DND-41 (cell line): ENCODE results near the gene SPINK14.

Source experiments
- ATAC-seq: fragments of 200-7000 bp; cut with Tn5 transposase; 3 replicates; pipeline ENCODE4 v1.9.1; 2021; ENCODE audit warnings: low read depth; ENCODE audit not compliant: insufficient read depth
- DNase-seq: peaks from one replicate; pipeline ENCODE4 v3.0.0-alpha.2; 2020
- H2AFZ ChIP-seq: 2 replicates; pipeline ENCODE4 v1.6.0; 2012; ENCODE audit warnings: low read depth, low read length
- H3K27ac ChIP-seq: 2 replicates; pipeline ENCODE4 v1.5.1; 2012; ENCODE audit warnings: low read length, inconsistent platforms
- H3K27me3 ChIP-seq: fragments of 200-600 bp; sonication (generic); 2 replicates; pipeline ENCODE4 v1.6.0; 2012; ENCODE audit warnings: low read length, mild to moderate bottlenecking, inconsistent platforms; ENCODE audit not compliant: insufficient read depth, poor library complexity
- H3K36me3 ChIP-seq: 2 replicates; pipeline ENCODE4 v1.5.1; 2012; ENCODE audit warnings: low read length, inconsistent platforms; ENCODE audit not compliant: insufficient read depth
- H3K4me1 ChIP-seq: 2 replicates; pipeline ENCODE4 v1.5.1; 2012; ENCODE audit warnings: mild to moderate bottlenecking, low read length; ENCODE audit not compliant: insufficient read depth
- H3K4me2 ChIP-seq: 2 replicates; pipeline ENCODE4 v1.6.0; 2012; ENCODE audit warnings: mild to moderate bottlenecking, moderate library complexity, low read length, inconsistent platforms; ENCODE audit not compliant: insufficient read depth
- H3K4me3 ChIP-seq, 2 experiments: fragments of 200-600 bp in 1 of 2; shearing (Covaris generic) in 1 of 2; 2 replicates each; pipeline ENCODE4 v1.5.1; 2012 to 2016; ENCODE audit warnings: inconsistent platforms in 2 of 2, low read length in 2 of 2, mild to moderate bottlenecking in 2 of 2, low read depth in 1 of 2, moderate library complexity in 1 of 2
- H3K79me2 ChIP-seq: 2 replicates; pipeline ENCODE4 v1.6.0; 2012; ENCODE audit warnings: low read length, inconsistent platforms; ENCODE audit not compliant: insufficient read depth
- H3K9ac ChIP-seq: 2 replicates; pipeline ENCODE4 v1.6.0; 2012; ENCODE audit warnings: low read depth, mild to moderate bottlenecking, inconsistent platforms, low read length, moderate library complexity
- H3K9me3 ChIP-seq: 2 replicates; pipeline ENCODE4 v1.5.1; 2012; ENCODE audit warnings: low read length, moderate library complexity, mild to moderate bottlenecking, inconsistent platforms; ENCODE audit not compliant: insufficient read depth, severe bottlenecking
- H4K20me1 ChIP-seq: 2 replicates; pipeline ENCODE4 v1.6.0; 2012; ENCODE audit warnings: low read length; ENCODE audit not compliant: insufficient read depth
- CTCF ChIP-seq: IDR thresholded peaks from 2 replicates; pipeline ENCODE4 v1.5.1; 2012; ENCODE audit warnings: borderline replicate concordance, low read length, moderate library complexity, mild to moderate bottlenecking; ENCODE audit not compliant: poor library complexity, severe bottlenecking; ENCODE audit errors: extremely low read depth
- EZH2 ChIP-seq: IDR thresholded peaks from 3 replicates; pipeline ENCODE4 v1.6.1; 2012; ENCODE audit warnings: borderline replicate concordance, low read depth, mild to moderate bottlenecking, moderate library complexity, low read length, inconsistent platforms; ENCODE audit not compliant: severe bottlenecking

SPINK14 gene

DNA sequence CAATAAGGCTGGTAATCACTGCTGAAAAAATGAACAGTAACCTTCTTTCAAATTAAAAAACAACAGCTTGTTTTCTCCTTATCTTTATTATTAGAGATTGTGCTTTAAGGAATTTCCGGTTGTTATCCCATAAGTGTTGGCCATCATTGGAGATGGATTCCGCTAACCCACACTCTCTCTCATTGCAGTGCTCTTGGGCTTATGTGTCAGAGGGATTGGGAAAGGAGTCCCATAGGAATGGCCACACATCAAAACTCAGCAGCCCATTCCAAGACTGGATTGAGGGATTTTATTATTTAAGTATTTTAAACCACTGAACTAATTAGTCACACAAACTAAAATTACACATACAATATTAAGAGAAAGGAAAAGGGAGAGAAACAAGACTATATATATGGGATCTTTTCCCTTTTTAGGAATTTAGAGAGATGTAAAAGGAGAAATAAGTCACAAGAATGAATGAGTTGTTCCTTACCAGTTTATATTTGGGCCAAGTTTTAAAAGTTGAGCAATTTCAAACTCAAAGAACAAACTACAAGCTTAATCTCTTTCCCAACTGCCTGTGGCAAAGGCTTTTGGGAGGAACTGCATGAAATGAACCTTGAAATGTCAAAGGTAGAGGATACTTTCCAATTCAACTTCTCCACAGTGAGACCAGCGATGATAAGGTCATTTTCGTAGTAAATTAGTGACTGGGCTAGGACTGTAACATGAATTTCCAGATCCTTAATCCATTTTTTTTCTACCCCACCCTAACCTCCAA, 36.9 kb downstream of the SPINK14 start:
- no peak overlapping the region for H2AFZ ChIP-seq

GRCh38 chr5:148205865-148206264, 37.5 kb downstream of the SPINK14 start:
- H3K27me3 ChIP-seq: no peaks in the 10 kb centered on the region
- no peak overlapping the region for H3K9ac ChIP-seq
- H3K9me3 ChIP-seq: no peaks in the 10 kb centered on the region
- no peak overlapping the region for H2AFZ ChIP-seq
- no peak overlapping the region for H3K4me3 ChIP-seq
- TF ChIP-seq CTCF (no peak), EZH2 (no peak)
- ATAC-seq (no peak), DNase-seq (no peak)
- no peak overlapping the region for H3K4me2 ChIP-seq
- H4K20me1 ChIP-seq: no peaks in the 10 kb centered on the region
- H3K36me3 ChIP-seq: no peaks in the 10 kb centered on the region
- H3K79me2 ChIP-seq: no peaks in the 10 kb centered on the region
- no peak overlapping the region for H3K27ac ChIP-seq
- no peaks in the 10 kb centered on the region for H3K4me1 ChIP-seq

More for the DNA sequence above, 36.9 kb downstream of the SPINK14 start:
- H3K4me2 ChIP-seq: no peak overlapping the region
- no peak overlapping the region for H3K4me3 ChIP-seq
- H4K20me1 ChIP-seq: no peaks in the 10 kb centered on the region
- no peaks in the 10 kb centered on the region for H3K9me3 ChIP-seq
- H3K36me3 ChIP-seq: no peaks in the 10 kb centered on the region
- no peaks in the 10 kb centered on the region for H3K4me1 ChIP-seq
- ATAC-seq (no peak), DNase-seq (no peak)
- no peaks in the 10 kb centered on the region for H3K79me2 ChIP-seq
- TF ChIP-seq CTCF: no peak
- TF ChIP-seq EZH2: no peak
- H3K27ac ChIP-seq: no peak overlapping the region
- H3K27me3 ChIP-seq: no peaks in the 10 kb centered on the region
- no peak overlapping the region for H3K9ac ChIP-seq

DNA sequence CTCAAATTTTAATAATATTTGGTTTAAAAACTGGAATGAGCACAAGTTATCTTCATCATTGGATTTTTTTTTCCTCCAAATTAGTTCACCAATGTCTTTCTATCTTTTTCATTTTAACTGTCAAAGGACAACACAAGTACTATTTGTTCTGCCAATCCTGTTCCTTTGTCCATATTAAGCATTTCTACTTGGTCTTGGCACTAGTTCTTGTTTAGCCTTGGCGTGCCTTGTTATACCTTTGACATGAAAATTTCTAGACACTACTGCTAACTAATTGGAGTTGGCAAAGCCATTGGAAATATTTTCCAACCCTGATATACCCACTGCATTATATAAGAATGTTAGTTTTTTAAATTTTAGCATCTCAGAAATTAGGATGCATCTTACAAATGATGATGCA, 38.3 kb downstream of the SPINK14 start:
- no peak overlapping the region for H3K9ac ChIP-seq
- H3K4me3 ChIP-seq: no peak overlapping the region
- H3K79me2 ChIP-seq: no peaks in the 10 kb centered on the region
- H3K4me1 ChIP-seq: no peaks in the 10 kb centered on the region
- H3K36me3 ChIP-seq: no peaks in the 10 kb centered on the region
- no peak overlapping the region for H3K27ac ChIP-seq
- TF ChIP-seq EZH2: no peak
- no peak for TF ChIP-seq CTCF
- no peak overlapping the region for H2AFZ ChIP-seq
- no peaks in the 10 kb centered on the region for H4K20me1 ChIP-seq
- H3K9me3 ChIP-seq: no peaks in the 10 kb centered on the region
- DNase-seq (no peak), ATAC-seq (no peak)
- H3K4me2 ChIP-seq: no peak overlapping the region
- no peaks in the 10 kb centered on the region for H3K27me3 ChIP-seq
